Lower leg skin (tissue), 4 donors: Measurements from ENCODE around the gene USP30. TPM values are rescaled to one million over a fixed set of nuclear protein-coding genes. Genes with fewer than 3 reads are reported as not detected.
"Not testable (repeated sequence)": the region's sequence is repeated elsewhere in the genome, so short reads cannot be mapped to it uniquely, and the experiment has no call there.

Experiments
- DNase-seq, 2 donors: peaks; one replicate each; pipeline ENCODE4 v3.0.0-alpha.2; 2019; ENCODE audit warnings: low spot score in 2 of 2
- H3K4me3 ChIP-seq: fragments of 200-600 bp; sonication (generic); 2 replicates; pipeline ENCODE4 v1.5.1; 2017; ENCODE audit warnings: mild to moderate bottlenecking, low read depth; ENCODE audit not compliant: poor library complexity, severe bottlenecking
- POLR2A ChIP-seq, 2 donors: fragments of 450-650 bp; IDR thresholded peaks; one replicate each; pipeline ENCODE4 v1.6.1; 2016 to 2017; ENCODE audit warnings: antibody characterized with exemption in 2 of 2, mild to moderate bottlenecking in 1 of 2, moderate library complexity in 1 of 2
- WGBS, 2 donors: methylation state at CpG; one replicate each; pipeline ENCODE4 v1.1.5; 2018; 5-methylcytosine and 5-hydroxymethylcytosine counted together
- intact Hi-C: fragments of 100-400 bp; cut with DNase I; formaldehyde crosslinking; loops from one replicate; pipeline ENCODE4 v1.15.0; 2023; ENCODE audit warnings: low total_unique reads
- total RNA-seq, 4 donors: library from RNA; depleted of rRNA; stranded (reverse); fragments of >200 nt; gene quantifications; one replicate each; pipeline ENCODE4 v1.1.0, GENCODE V29; 2016
- TF ChIP-seq, protein P1 (sequence below), 3 donors: fragments of 450-650 bp; IDR thresholded peaks; one replicate each; pipeline ENCODE4 v1.5.1; 2016; ENCODE audit warnings: antibody characterized with exemption in 3 of 3, mild to moderate bottlenecking in 3 of 3, moderate library complexity in 2 of 3

The USP30 gene
- total RNA-seq, 4 donors from 2014 or later, result 11.5 to 29.5 (median 22.2) TPM

DNA sequence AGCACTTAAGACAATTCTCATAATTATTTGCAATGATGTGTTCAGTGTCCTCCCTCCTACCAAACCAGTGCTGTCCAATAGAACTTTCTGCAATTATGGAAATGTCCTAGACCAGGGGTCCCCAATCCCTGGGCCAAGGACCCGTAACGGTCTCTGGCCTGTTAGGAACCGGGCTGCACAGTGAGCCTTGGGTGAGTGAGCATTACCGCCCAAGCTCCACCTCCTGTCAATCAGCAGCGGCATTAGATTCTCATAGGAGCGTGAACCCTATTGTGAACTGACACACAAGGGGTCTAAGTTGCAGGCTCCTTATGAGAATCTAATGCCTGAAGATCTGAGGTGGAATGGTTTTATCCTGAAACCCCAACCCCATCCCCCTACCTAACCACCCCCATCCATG, 35.4 kb upstream of the USP30 start:
- intact Hi-C loops, result no loop called here
- H3K4me3 ChIP-seq, result no peak overlapping the region
- peak in 1 of 2 donors; percentile 13 for DNase-seq
- TF ChIP-seq, protein P1, sequence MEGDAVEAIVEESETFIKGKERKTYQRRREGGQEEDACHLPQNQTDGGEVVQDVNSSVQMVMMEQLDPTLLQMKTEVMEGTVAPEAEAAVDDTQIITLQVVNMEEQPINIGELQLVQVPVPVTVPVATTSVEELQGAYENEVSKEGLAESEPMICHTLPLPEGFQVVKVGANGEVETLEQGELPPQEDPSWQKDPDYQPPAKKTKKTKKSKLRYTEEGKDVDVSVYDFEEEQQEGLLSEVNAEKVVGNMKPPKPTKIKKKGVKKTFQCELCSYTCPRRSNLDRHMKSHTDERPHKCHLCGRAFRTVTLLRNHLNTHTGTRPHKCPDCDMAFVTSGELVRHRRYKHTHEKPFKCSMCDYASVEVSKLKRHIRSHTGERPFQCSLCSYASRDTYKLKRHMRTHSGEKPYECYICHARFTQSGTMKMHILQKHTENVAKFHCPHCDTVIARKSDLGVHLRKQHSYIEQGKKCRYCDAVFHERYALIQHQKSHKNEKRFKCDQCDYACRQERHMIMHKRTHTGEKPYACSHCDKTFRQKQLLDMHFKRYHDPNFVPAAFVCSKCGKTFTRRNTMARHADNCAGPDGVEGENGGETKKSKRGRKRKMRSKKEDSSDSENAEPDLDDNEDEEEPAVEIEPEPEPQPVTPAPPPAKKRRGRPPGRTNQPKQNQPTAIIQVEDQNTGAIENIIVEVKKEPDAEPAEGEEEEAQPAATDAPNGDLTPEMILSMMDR (IDR thresholded peaks at IDR 0.05), result no peak
- TF ChIP-seq POLR2A (IDR thresholded peaks at IDR 0.05), result no peak
- 71 to 85% methylated on average over 6 of the region's 6 CpGs for WGBS, 2 donors

DNA sequence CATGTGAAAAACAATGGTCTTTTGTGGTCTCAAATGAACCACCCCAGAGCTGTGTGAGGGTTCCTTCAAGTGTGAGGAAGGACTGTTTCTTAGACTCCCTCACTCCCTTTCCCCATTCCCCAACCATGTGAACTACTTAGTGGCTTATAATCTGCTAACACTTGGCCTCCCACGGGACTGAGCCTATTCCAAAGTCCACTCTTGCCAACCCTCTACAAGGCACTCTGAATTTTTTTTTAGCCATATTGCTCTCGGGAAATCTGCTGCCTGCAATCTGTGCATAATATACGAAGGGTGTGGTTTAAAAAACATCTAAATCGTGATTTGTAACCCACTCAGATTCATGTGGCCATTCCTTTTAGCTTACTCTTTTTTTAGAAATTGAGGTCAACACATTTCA, 34.1 kb upstream of the USP30 start:
- intact Hi-C loops, result no loop called here
- H3K4me3 ChIP-seq, result no peak overlapping the region
- DNase-seq, result no peak
- no peak for TF ChIP-seq POLR2A (IDR thresholded peaks at IDR 0.05)
- TF ChIP-seq, protein P1 (IDR thresholded peaks at IDR 0.05), result no peak
- WGBS, 2 donors, result 62 to 66% methylated on average over 4 of the region's 4 CpGs

DNA sequence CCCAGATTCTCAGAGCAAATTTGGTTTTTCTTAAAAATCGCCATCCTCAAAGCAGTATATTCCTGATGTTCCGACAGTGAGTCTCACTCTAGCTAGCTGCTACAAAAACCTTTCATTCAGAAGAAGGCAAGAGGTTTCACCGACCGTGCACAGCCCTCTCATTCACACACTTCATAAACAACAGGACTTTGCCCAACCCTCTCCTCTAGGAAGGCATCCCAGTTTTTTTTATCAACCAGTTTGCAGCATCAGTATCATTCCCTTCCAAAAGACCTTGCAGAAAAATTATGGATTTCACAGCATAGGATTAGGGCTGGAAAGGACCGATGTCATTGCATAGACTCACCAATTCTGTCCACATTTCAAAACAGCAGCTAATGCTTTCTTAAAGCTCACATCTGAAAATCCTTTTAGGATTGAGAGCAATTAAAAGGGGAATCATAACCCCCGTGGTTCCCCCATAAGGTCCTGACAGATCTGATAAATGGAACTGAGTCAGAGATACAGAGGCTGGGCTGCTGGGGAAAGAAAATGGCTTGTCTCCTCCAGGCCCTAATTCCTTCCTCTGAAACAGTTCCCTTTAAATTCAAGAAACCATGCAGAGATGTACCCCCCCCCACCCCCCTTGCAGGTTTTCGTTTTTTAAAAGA, 32.1 kb upstream of the USP30 start:
- 60 to 63% methylated on average over 7 of the region's 7 CpGs for WGBS, 2 donors
- TF ChIP-seq POLR2A (IDR thresholded peaks at IDR 0.05), result no peak
- TF ChIP-seq, protein P1 (IDR thresholded peaks at IDR 0.05), result no peak
- intact Hi-C loops, result no loop called here
- peak in 1 of 2 donors; percentile 40 for DNase-seq
- no peak overlapping the region for H3K4me3 ChIP-seq

DNA sequence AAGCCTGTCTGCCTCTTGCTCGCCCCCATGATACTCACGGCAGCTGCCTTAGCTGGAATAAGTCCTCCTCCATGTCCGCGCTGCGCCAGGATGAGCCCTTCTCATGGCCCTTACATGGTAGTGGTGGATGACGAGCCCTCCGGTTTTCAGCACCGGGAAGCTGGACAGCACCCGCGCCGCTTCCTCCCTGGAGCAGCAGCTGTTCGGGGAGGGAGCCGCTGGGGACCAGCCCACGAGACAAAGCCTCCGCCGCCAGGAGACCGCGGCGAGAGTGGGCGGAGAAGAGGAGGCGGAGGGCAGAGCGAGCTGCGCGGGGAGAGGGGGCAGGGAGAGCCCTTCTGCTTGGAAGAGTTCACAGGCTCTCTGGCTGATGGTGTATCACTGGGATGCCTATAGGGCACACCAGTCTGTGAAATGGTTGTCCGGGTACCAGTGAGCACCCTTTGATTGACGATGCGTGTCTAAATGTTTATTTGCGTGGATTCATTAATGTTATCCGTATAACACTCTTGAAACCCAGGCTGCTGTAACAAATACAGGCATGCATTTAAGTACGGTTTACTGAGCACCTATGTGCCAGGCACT, 31.5 kb upstream of the USP30 start, which contains the start of gene SVOP:
Gene SVOP (minus strand): TSS at position 273 of the 585 bp plus-strand sequence. CDS start 200 bp downstream, at position 73.
- WGBS, 2 donors, result 4 to 6% methylated on average over 30 of the region's 30 CpGs
- intact Hi-C loops, result no loop called here
- H3K4me3 ChIP-seq, result no peak within 1 kb of the TSS
- peak; percentile 21 to 90 for DNase-seq
- TF ChIP-seq, protein P1 (IDR thresholded peaks at IDR 0.05), result no peak
- no peak for TF ChIP-seq POLR2A (IDR thresholded peaks at IDR 0.05)

DNA sequence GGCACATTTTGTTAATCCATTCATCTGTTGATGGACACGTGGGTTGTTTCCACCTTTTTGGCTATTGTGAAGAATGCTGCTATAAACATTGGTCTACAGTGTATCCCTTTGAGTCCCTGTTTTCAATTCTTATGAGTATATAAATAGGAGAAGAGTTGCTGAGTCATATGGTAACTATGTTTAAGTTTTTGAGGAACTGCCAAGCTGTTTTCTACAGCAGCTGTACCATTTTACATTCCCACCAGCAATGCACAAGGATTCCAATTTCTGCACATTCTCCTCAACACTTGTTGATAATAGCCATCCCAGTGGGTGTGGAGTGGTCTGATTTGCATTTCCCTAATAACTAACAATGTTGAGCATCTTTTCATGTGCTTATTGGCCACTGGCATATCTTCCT, 24.6 kb upstream of the USP30 start:
- no peak for TF ChIP-seq POLR2A (IDR thresholded peaks at IDR 0.05)
- TF ChIP-seq, protein P1 (IDR thresholded peaks at IDR 0.05), result no peak
- 17 to 29% methylated on average over 1 of the region's 1 CpG for WGBS, 2 donors
- DNase-seq, result no peak
- H3K4me3 ChIP-seq, result no peak overlapping the region
- intact Hi-C loops, result no loop called here

DNA sequence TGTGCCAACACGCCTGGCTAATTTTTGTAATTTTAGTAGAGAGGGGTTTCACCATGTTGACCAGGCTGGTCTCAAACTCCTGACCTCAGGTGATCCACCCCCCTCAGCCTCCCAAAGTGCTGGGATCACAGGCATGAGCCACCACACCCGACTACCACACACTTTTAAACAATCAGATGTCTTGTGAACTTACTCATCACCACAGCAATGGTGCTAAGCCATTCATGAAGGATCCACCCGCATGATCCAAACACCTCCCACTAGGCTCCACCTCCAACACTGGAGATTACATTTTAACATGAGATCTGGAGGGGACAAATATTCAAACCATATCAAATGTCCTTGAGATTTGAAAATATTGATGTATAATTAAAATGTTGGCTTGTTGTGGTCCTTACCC, 23.8 kb upstream of the USP30 start:
- DNase-seq, H3K4me3 ChIP-seq, intact Hi-C loops: not testable (repeated sequence)
- WGBS, 2 donors, result 43 to 73% methylated on average over 3 of the region's 3 CpGs
